SKM-1 treated with dmso at 0.1 percent for 144 hours (cell line): Measurements from ENCODE around the gene RRBP1.

Experiments
- DNase-seq: peaks from one replicate; lab custom pipeline; 2025; ENCODE audit not compliant: unreplicated experiment; lab: John Stamatoyannopoulos, UW

The RRBP1 gene

DNA sequence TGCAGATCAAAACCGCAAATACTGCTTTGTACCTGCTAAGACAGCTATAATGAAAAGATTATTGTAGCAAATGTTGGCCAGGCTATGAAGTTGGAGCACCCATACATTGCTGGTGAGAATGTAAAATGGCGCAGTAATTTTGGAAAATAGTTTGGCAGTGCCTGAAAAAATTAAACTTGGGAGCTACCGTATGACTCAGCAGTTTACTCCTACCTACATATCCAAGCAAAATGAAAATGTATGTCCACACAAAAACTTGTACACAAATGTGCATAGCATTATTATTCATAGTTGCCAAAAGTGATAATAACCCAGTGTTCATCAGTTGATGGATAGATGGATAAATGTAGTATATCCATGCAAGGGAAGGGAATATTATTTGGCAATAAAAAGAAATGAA is 98.9 kb downstream of the RRBP1 start:
- DNase-seq, result no peak

DNA sequence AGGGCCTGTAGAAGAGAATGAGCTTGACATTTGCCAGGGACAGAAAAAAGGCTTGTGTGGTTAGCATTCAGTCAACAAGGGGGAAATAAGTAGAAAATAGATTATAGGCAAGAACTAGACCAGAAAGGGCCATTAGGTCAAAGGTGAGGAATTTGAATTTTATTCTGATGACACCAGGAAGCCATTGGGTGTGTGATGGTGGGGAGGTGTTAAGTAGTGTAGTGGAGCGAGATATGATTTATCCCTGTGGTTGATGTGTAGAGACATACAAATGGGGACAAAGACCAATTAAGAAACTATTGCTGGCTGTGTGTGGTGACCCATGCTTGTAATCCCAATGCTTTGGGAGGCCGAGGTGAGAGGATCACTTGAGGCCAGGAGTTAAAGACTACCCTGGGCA is 101.1 kb downstream of the RRBP1 start:
- no peak for DNase-seq

DNA sequence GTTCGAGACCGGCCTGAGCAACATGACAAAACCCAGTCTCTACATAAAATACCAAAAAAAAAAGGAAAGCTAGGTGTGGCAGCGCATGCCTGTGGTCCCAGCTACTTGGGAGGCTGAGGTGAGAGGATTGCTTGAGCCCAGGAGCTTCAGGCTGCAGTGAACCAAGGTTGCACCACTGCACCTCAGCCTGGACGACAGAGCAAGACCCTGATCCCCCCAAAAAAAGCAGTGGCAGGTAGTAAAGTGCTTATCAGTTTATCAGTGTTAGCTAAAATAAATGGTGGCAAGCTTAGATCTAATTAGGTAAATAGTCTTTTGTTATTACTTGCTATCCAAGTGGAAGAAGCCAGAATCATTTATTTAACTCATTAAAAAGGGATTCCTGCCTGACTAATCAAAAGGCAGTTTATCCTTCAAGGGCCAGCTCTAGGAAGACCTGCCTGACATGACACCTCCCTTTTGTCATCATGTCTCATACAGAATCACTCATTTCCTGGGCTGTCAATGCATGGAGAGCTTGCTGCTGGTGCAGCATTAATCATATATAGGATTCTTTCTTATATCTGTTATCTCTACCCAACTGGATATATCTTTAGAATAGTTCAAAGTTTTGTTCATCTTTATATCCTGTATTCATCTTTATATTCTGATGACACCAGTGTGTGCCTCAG is 102.5 kb downstream of the RRBP1 start:
- no peak for DNase-seq

- no peak for DNase-seq
Measured at GRCh38 chr20:17576215-17576614, 105.8 kb downstream of the RRBP1 start.

- DNase-seq, result no peak
Measured at GRCh38 chr20:17573463-17573862, 108.6 kb downstream of the RRBP1 start.

GRCh38 chr20:17572034-17572638 is 109.9 kb downstream of the RRBP1 start:
- DNase-seq, result no peak

DNA sequence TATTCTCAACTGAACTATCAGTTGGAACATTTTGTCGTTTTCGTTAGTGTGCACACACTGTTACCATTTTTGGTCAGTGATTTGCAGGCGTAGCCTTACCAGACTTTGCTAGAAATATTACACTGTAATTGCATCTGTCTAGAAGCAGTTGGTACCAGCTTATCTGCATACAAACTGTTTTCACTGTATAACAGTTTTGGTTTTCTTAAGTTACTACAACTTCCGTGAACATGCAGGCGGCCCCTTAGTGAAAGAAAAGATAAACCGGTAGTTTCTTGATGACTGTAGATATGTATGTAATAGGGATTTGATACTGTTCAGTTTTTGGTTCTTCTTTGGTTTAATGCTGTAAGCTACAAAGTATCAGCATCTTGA is 110.9 kb downstream of the RRBP1 start:
- DNase-seq, result no peak

GRCh38 chr20:17570347-17571152 is 111.5 kb downstream of the RRBP1 start:
- no peak for DNase-seq

GRCh38 chr20:17569616-17570346 is 112.3 kb downstream of the RRBP1 start, which contains the start of gene DSTN:
Gene DSTN (plus strand): TSS chr20:17570075. CDS start chr20:17570209, 134 bp downstream.
- DNase-seq, result peak; percentile 46

DNA sequence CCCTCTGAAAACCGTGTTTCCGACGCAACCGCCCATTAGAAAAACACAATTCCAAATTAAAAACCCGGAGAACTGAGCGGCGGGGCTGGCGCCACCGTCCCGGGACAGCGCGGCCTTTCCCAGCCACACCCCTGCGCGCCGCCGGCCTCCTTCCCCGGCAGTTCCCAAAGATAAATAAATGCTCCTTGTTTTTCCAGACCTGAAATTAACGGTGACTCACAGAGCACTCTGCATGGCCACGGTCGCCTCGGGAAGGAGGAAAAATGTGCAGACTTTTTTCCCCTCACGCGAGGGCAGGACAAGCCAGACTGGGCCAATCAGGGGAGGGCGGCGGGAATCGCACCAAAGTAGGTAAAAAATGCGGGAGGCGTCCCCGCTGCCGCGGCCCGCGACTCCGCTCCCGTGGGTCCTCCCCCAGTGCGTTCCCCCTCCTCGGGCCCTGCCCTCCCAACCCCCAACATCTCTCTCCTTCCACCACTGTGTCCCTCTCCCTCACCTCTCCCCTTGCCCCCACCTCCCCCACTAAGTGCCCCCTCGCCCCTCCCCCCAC is 113.0 kb downstream of the RRBP1 start:
- no peak for DNase-seq

DNA sequence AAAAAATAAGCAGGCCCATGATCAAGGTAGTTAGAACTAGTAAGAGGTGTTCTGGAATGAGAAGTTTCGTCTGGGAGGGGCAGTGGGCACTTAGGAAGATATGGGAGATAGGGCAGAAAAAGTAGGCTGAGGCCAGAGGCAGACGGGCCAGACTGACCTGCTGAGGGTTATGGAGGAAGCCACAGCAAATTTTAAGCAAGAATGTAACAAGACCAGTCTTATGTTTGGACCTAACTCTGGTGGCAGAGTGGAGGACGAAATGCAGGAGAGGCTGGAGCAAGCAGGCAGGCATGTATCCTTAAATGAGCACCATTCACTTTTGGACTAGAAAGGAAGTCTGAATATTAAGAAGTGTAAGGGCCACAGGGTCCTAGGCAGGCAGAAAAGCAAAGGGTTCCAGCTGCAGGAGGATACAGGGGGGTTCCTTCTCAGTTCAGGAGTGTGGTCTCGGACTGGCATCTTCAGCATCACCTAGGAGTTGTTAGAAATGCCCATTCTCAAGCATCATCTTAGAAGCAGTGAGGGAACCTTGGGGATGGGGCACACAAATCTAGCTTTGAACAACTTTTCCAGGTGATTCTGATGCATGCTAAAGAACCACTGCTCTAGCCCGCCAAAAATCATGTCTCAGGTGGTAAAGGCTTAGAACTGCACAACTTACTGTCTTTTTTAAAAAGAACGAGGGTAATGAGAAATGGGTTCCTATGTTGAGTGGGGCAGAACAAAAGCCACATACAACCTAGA is 113.8 kb downstream of the RRBP1 start:
- no peak for DNase-seq

- DNase-seq, result no peak
Measured at GRCh38 chr20:17566345-17566744, 115.7 kb downstream of the RRBP1 start.

DNA sequence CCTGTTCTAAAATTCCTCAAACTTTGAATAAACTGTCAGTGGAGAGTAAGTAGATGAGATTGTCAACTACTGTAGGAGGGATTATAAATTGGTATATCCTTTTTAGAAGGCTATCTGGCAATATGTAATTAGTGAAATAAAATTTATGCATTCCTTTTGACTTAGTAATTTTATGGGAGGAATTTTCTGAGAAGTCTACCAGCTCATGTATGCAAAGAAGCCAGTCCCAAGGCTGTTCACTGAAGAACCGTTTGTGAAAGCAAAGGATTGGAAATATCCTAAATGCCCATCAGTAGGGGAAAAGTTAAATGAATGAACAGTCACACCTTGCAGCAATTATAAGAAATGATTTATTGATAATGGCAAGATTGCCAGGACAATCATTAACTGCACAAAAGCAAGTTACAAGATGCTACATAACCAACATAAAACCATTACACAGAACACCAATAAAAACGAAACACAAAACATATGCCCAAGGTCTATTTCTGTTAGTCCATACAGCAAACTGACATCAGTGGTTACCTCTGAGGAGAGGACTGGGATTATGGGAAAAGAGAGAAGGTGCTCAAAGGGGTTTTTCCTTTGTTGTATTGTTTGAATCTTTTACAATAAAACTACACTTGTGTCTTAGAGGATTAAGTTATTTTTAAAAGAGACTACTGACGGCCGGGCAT is 116.7 kb downstream of the RRBP1 start:
- no peak for DNase-seq
